Myocyte (in vitro differentiated cells): ENCODE results near the gene YWHAE. TPM values are rescaled to one million over a fixed set of nuclear protein-coding genes. Genes with fewer than 3 reads are reported as not detected.

Source experiments
- total RNA-seq: library from RNA; depleted of rRNA; stranded (reverse); fragments of >200 nt; gene quantifications from 2 replicates; pipeline ENCODE4 v1.2.3, GENCODE V29; 2014

YWHAE gene
- total RNA-seq, 1 donor from 2014 or later = 704 TPM

Other genes starting within 250 kb of the YWHAE start
- 45.8 and 71.9 TPM in 2 replicates for gene ABR, start 220.2 kb downstream of the YWHAE start, total RNA-seq
- gene BHLHA9, start 129.8 kb downstream of the YWHAE start, total RNA-seq = not detected in 2 replicates
- gene TRARG1, start 120.6 kb downstream of the YWHAE start, total RNA-seq = not detected in 2 replicates
- gene CRK, start 56.0 kb upstream of the YWHAE start, total RNA-seq = 47.6 and 51.9 TPM in 2 replicates
- gene MYO1C, start 92.5 kb upstream of the YWHAE start, total RNA-seq = 122 and 125 TPM in 2 replicates
- gene INPP5K, start 116.4 kb upstream of the YWHAE start, total RNA-seq = 47.2 and 71.4 TPM in 2 replicates
- gene PITPNA, start 162.6 kb upstream of the YWHAE start, total RNA-seq = 25.1 and 29.9 TPM in 2 replicates
- 13.9 and 15.6 TPM in 2 replicates for gene SLC43A2, start 228.6 kb upstream of the YWHAE start, total RNA-seq
- gene SCARF1, start 245.5 kb upstream of the YWHAE start, total RNA-seq = 0.05 and 0.19 TPM in 2 replicates
- 11.0 and 20.1 TPM in 2 replicates for gene RILP, start 249.6 kb upstream of the YWHAE start, total RNA-seq